HUES64 (cell line): Measurements from ENCODE around the gene INMT.

ENCODE experiments used
- H3K27ac ChIP-seq: 2 replicates; pipeline ENCODE4 v1.7.0; 2013; ENCODE audit warnings: low read depth, low read length, inconsistent platforms
- H3K27me3 ChIP-seq: 2 replicates; pipeline ENCODE4 v1.6.1; 2013; ENCODE audit warnings: mild to moderate bottlenecking, low read length; ENCODE audit not compliant: insufficient read depth
- H3K36me3 ChIP-seq: 2 replicates; pipeline ENCODE4 v1.6.1; 2013; ENCODE audit warnings: mild to moderate bottlenecking, low read length; ENCODE audit not compliant: insufficient read depth
- H3K4me1 ChIP-seq: 2 replicates; pipeline ENCODE4 v1.6.1; 2013; ENCODE audit warnings: mild to moderate bottlenecking, low read length, moderate library complexity; ENCODE audit not compliant: insufficient read depth
- H3K4me3 ChIP-seq: 2 replicates; pipeline ENCODE4 v1.5.1; 2013; ENCODE audit warnings: mild to moderate bottlenecking, low read length, moderate library complexity
- H3K9ac ChIP-seq: 2 replicates; pipeline ENCODE4 v1.6.1; 2013; ENCODE audit warnings: mild to moderate bottlenecking, low read depth, low read length
- H3K9me3 ChIP-seq: 2 replicates; pipeline ENCODE4 v1.6.1; 2013; ENCODE audit warnings: low read depth, low read length; ENCODE audit not compliant: insufficient read depth
- WGBS: fragments of 150-250, 120-280 bp; methylation state at CpG from one replicate; pipeline ENCODE4 v1.1.7; 2013; ENCODE audit warnings: missing lambda C conversion rate; 5-methylcytosine and 5-hydroxymethylcytosine counted together

Gene INMT

GRCh38 chr7:30728591-30729100 lies 23.3 kb upstream of the INMT start:
- peaks cover 11% of the 10 kb centered on the region for H3K4me1 ChIP-seq
- no peak overlapping the region for H3K9ac ChIP-seq
- no peak overlapping the region for H3K4me3 ChIP-seq
- H3K36me3 ChIP-seq: no peaks in the 10 kb centered on the region
- no peaks in the 10 kb centered on the region for H3K9me3 ChIP-seq
- 78% methylated on average over 6 of the region's 6 CpGs for WGBS
- H3K27ac ChIP-seq: no peak overlapping the region
- H3K27me3 ChIP-seq: no peaks in the 10 kb centered on the region

GRCh38 chr7:30729642-30730041 lies 22.3 kb upstream of the INMT start:
- H3K27me3 ChIP-seq: no peaks in the 10 kb centered on the region
- WGBS: 95% methylated on average over 2 of the region's 2 CpGs
- H3K27ac ChIP-seq: no peak overlapping the region
- H3K4me1 ChIP-seq: peaks cover 11% of the 10 kb centered on the region
- no peak overlapping the region for H3K4me3 ChIP-seq
- no peak overlapping the region for H3K9ac ChIP-seq
- no peaks in the 10 kb centered on the region for H3K9me3 ChIP-seq
- no peaks in the 10 kb centered on the region for H3K36me3 ChIP-seq

- no peaks in the 10 kb centered on the region for H3K9me3 ChIP-seq
- no peaks in the 10 kb centered on the region for H3K36me3 ChIP-seq
- H3K4me3 ChIP-seq: no peak overlapping the region
- no peak overlapping the region for H3K9ac ChIP-seq
- 91% methylated on average over 2 of the region's 2 CpGs for WGBS
- H3K27ac ChIP-seq: no peak overlapping the region
- H3K27me3 ChIP-seq: no peaks in the 10 kb centered on the region
- peaks cover 11% of the 10 kb centered on the region for H3K4me1 ChIP-seq
These were observed 21.8 kb upstream of the INMT start for GRCh38 chr7:30730097-30730496.

- no peaks in the 10 kb centered on the region for H3K9me3 ChIP-seq
- peaks cover 11% of the 10 kb centered on the region for H3K4me1 ChIP-seq
- no peaks in the 10 kb centered on the region for H3K36me3 ChIP-seq
- no peak overlapping the region for H3K9ac ChIP-seq
- no peak overlapping the region for H3K27ac ChIP-seq
- no peak overlapping the region for H3K4me3 ChIP-seq
- H3K27me3 ChIP-seq: no peaks in the 10 kb centered on the region
- 93% methylated on average over 4 of the region's 4 CpGs for WGBS
These were observed 20.9 kb upstream of the INMT start for GRCh38 chr7:30730996-30731395.

GRCh38 chr7:30731581-30731980 lies 20.4 kb upstream of the INMT start:
- Histone ChIP-seq H3K4me1 (peaks cover 8% of the 10 kb centered on the region), H3K27ac (no peak overlapping the region), H3K36me3 (no peaks in the 10 kb centered on the region), H3K27me3 (no peaks in the 10 kb centered on the region), H3K4me3 (no peak overlapping the region), H3K9ac (no peak overlapping the region), H3K9me3 (no peaks in the 10 kb centered on the region)
- 84% methylated on average over 11 of the region's 11 CpGs for WGBS

- Histone ChIP-seq H3K27me3 (no peaks in the 10 kb centered on the region), H3K36me3 (no peaks in the 10 kb centered on the region), H3K4me1 (no peaks in the 10 kb centered on the region), H3K9me3 (no peaks in the 10 kb centered on the region), H3K4me3 (no peak overlapping the region), H3K27ac (no peak overlapping the region), H3K9ac (no peak overlapping the region)
- WGBS: 82% methylated on average over 12 of the region's 12 CpGs
These were observed 19.3 kb upstream of the INMT start for GRCh38 chr7:30732606-30733005.

GRCh38 chr7:30733216-30733615 lies 18.7 kb upstream of the INMT start:
- Histone ChIP-seq H3K27me3 (no peaks in the 10 kb centered on the region), H3K27ac (no peak overlapping the region), H3K4me1 (no peaks in the 10 kb centered on the region), H3K4me3 (no peak overlapping the region), H3K9me3 (no peaks in the 10 kb centered on the region), H3K9ac (no peak overlapping the region), H3K36me3 (no peaks in the 10 kb centered on the region)
- 92% methylated on average over 6 of the region's 6 CpGs for WGBS

GRCh38 chr7:30733691-30734090 lies 18.2 kb upstream of the INMT start:
- Histone ChIP-seq H3K9me3 (no peaks in the 10 kb centered on the region), H3K4me1 (no peaks in the 10 kb centered on the region), H3K9ac (no peak overlapping the region), H3K4me3 (no peak overlapping the region), H3K27me3 (no peaks in the 10 kb centered on the region), H3K27ac (no peak overlapping the region), H3K36me3 (no peaks in the 10 kb centered on the region)
- 94% methylated on average over 11 of the region's 11 CpGs for WGBS

GRCh38 chr7:30734497-30734896 lies 17.4 kb upstream of the INMT start:
- no peaks in the 10 kb centered on the region for H3K4me1 ChIP-seq
- H3K36me3 ChIP-seq: no peaks in the 10 kb centered on the region
- H3K27ac ChIP-seq: no peak overlapping the region
- no peak overlapping the region for H3K4me3 ChIP-seq
- 79% methylated on average over 7 of the region's 7 CpGs for WGBS
- no peaks in the 10 kb centered on the region for H3K9me3 ChIP-seq
- H3K9ac ChIP-seq: no peak overlapping the region
- no peaks in the 10 kb centered on the region for H3K27me3 ChIP-seq

GRCh38 chr7:30735631-30736030 lies 16.3 kb upstream of the INMT start:
- Histone ChIP-seq H3K27ac (no peak overlapping the region), H3K36me3 (no peaks in the 10 kb centered on the region), H3K9ac (no peak overlapping the region), H3K4me3 (no peak overlapping the region), H3K9me3 (no peaks in the 10 kb centered on the region), H3K27me3 (no peaks in the 10 kb centered on the region), H3K4me1 (no peaks in the 10 kb centered on the region)
- 94% methylated on average over 3 of the region's 3 CpGs for WGBS

- no peaks in the 10 kb centered on the region for H3K27me3 ChIP-seq
- 91% methylated on average over 4 of the region's 4 CpGs for WGBS
- H3K4me3 ChIP-seq: no peak overlapping the region
- H3K9ac ChIP-seq: no peak overlapping the region
- H3K36me3 ChIP-seq: no peaks in the 10 kb centered on the region
- no peaks in the 10 kb centered on the region for H3K9me3 ChIP-seq
- no peak overlapping the region for H3K27ac ChIP-seq
- no peaks in the 10 kb centered on the region for H3K4me1 ChIP-seq
These were observed 15.6 kb upstream of the INMT start for GRCh38 chr7:30736291-30736690.
